GM19324 (cell line): ENCODE results near the gene SEMA4B.
"Not testable (repeated sequence)": the region's sequence is repeated elsewhere in the genome, so short reads cannot be mapped to it uniquely, and the experiment has no call there.

Experiments used
- ATAC-seq: cut with Tn5 transposase; IDR thresholded peaks from one replicate; pipeline ENCODE4 v1.9.1; 2021; ENCODE audit warnings: mild to moderate bottlenecking, moderate library complexity; ENCODE audit not compliant: unreplicated experiment, low FRiP score

The SEMA4B gene

GRCh38 chr15:90243943-90244639, 43.0 kb downstream of the SEMA4B start:
- ATAC-seq = no peak

- ATAC-seq = no peak
Measured at GRCh38 chr15:90248789-90249202, 47.7 kb downstream of the SEMA4B start.

- no peak for ATAC-seq
Measured at GRCh38 chr15:90249203-90249863, 48.2 kb downstream of the SEMA4B start, which contains the start of gene TTLL13. TSS of gene TTLL13 (plus strand) at chr15:90249556. CDS start at chr15:90250631, 1,075 bp downstream.

- ATAC-seq = no peak
Measured at GRCh38 chr15:90257776-90258175, 56.6 kb downstream of the SEMA4B start.

- ATAC-seq = no peak
Measured at GRCh38 chr15:90259524-90259923, 58.4 kb downstream of the SEMA4B start.

- ATAC-seq = not testable (repeated sequence)
Measured at GRCh38 chr15:90260731-90261130, 59.6 kb downstream of the SEMA4B start.

GRCh38 chr15:90261811-90262210, 60.7 kb downstream of the SEMA4B start:
- no peak for ATAC-seq

- ATAC-seq = no peak
Measured at GRCh38 chr15:90262426-90262825, 61.3 kb downstream of the SEMA4B start.

GRCh38 chr15:90264671-90265070, 63.5 kb downstream of the SEMA4B start:
- ATAC-seq = no peak

GRCh38 chr15:90265271-90266060, 64.3 kb downstream of the SEMA4B start, which contains the start of gene NGRN:
TSS of gene NGRN (plus strand) at chr15:90265672. CDS start at chr15:90265713, 41 bp downstream.
- peak; percentile 89 for ATAC-seq

GRCh38 chr15:90266061-90266431, 64.9 kb downstream of the SEMA4B start:
- ATAC-seq = peak; percentile 27

- ATAC-seq = no peak
Measured at GRCh38 chr15:90266485-90266884, 65.4 kb downstream of the SEMA4B start.

GRCh38 chr15:90268415-90268814, 67.3 kb downstream of the SEMA4B start:
- ATAC-seq = no peak

GRCh38 chr15:90270502-90271150, 69.5 kb downstream of the SEMA4B start:
- no peak for ATAC-seq

GRCh38 chr15:90271459-90272166, 70.5 kb downstream of the SEMA4B start:
- no peak for ATAC-seq

- ATAC-seq = not testable (repeated sequence)
Measured at GRCh38 chr15:90278467-90278866, 77.3 kb downstream of the SEMA4B start.
